ENCODE results near the gene MGRN1. TPM values are rescaled to one million over a fixed set of nuclear protein-coding genes. Genes with fewer than 3 reads are reported as not detected.

Gene MGRN1
- total RNA-seq, 2 experiments from 2014 or later: 74.4 to 79.5 TPM

- Mint-ChIP-seq H3K9me3 (no peaks in the 10 kb centered on the region), H3K36me3 (ENCODE audit: low read depth) (peaks cover 15% of the 10 kb centered on the region), H3K27me3 (no peaks in the 10 kb centered on the region), H3K4me1 (peaks cover 5% of the 10 kb centered on the region), H3K4me3 (no peak overlapping the region), H3K27ac (no peak overlapping the region)
- POLR2A ChIA-PET: no interaction called here
- CTCF ChIA-PET: no interaction called here
- DNase-seq: no peak
Measured at GRCh38 chr16:4685776-4686496, 61.3 kb downstream of the MGRN1 start.

GRCh38 chr16:4686497-4687210 lies 62.0 kb downstream of the MGRN1 start:
- Mint-ChIP-seq H3K36me3 (ENCODE audit: low read depth) (peaks cover 10% of the 10 kb centered on the region), H3K4me1 (peaks cover 5% of the 10 kb centered on the region), H3K9me3 (no peaks in the 10 kb centered on the region), H3K27me3 (no peaks in the 10 kb centered on the region), H3K27ac (no peak overlapping the region), H3K4me3 (no peak overlapping the region)
- DNase-seq: no peak
- POLR2A ChIA-PET: no interaction called here
- CTCF ChIA-PET: interaction anchor here (0.6 kb wide), 1 partner anchor 10 kb away, joined by 3 read pairs; no protein-coding TSS in a partner anchor

- POLR2A ChIA-PET: no interaction called here
Measured at GRCh38 chr16:4687416-4687815, 62.8 kb downstream of the MGRN1 start.

GRCh38 chr16:4687946-4688673 lies 63.5 kb downstream of the MGRN1 start:
- Mint-ChIP-seq H3K4me3 (no peak overlapping the region), H3K27me3 (no peaks in the 10 kb centered on the region), H3K4me1 (peaks cover 8% of the 10 kb centered on the region), H3K36me3 (ENCODE audit: low read depth) (peaks cover 9% of the 10 kb centered on the region), H3K9me3 (no peaks in the 10 kb centered on the region), H3K27ac (no peak overlapping the region)
- ChIA-PET CTCF (interaction anchor here (1.2 kb wide), 1 partner anchor 72 kb away, joined by 3 read pairs; no protein-coding TSS in a partner anchor), POLR2A (no interaction called here)
- DNase-seq: no peak

More at GRCh38 chr16:4687416-4687815, 62.8 kb downstream of the MGRN1 start:
- Mint-ChIP-seq H3K4me1 (peaks cover 4% of the 10 kb centered on the region), H3K27me3 (no peaks in the 10 kb centered on the region), H3K36me3 (ENCODE audit: low read depth) (peaks cover 9% of the 10 kb centered on the region), H3K4me3 (no peak overlapping the region), H3K9me3 (no peaks in the 10 kb centered on the region), H3K27ac (no peak overlapping the region)
- CTCF ChIA-PET: interaction anchor here (0.6 kb wide), 1 partner anchor 9 kb away, joined by 3 read pairs; no protein-coding TSS in a partner anchor
- no peak for DNase-seq

GRCh38 chr16:4688674-4689045 lies 64.0 kb downstream of the MGRN1 start:
- CTCF ChIA-PET: interaction anchor here (1.2 kb wide), 1 partner anchor 73 kb away, joined by 3 read pairs; no protein-coding TSS in a partner anchor
- POLR2A ChIA-PET: no interaction called here
- Mint-ChIP-seq H3K4me3 (no peak overlapping the region), H3K27ac (no peak overlapping the region), H3K4me1 (peaks cover 11% of the 10 kb centered on the region), H3K9me3 (no peaks in the 10 kb centered on the region), H3K27me3 (no peaks in the 10 kb centered on the region), H3K36me3 (ENCODE audit: low read depth) (peaks cover 9% of the 10 kb centered on the region)
- DNase-seq: no peak

- POLR2A ChIA-PET: no interaction called here
Measured at GRCh38 chr16:4689091-4689671, 64.6 kb downstream of the MGRN1 start.

GRCh38 chr16:4689864-4690704 lies 65.5 kb downstream of the MGRN1 start:
- Mint-ChIP-seq H3K36me3 (ENCODE audit: low read depth) (peaks cover 4% of the 10 kb centered on the region), H3K4me3 (no peak overlapping the region), H3K27me3 (no peaks in the 10 kb centered on the region), H3K27ac (no peak overlapping the region), H3K9me3 (no peaks in the 10 kb centered on the region), H3K4me1 (peaks cover 13% of the 10 kb centered on the region)
- CTCF ChIA-PET: interaction anchor here (1.1 to 1.3 kb wide), 2 partner anchors 17 to 138 kb away, joined by 4 to 5 read pairs; no protein-coding TSS in a partner anchor
- no peak for DNase-seq
- POLR2A ChIA-PET: no interaction called here

More at GRCh38 chr16:4689091-4689671, 64.6 kb downstream of the MGRN1 start:
- Mint-ChIP-seq H3K27ac (no peak overlapping the region), H3K4me1 (peaks cover 11% of the 10 kb centered on the region), H3K27me3 (no peaks in the 10 kb centered on the region), H3K36me3 (ENCODE audit: low read depth) (peaks cover 9% of the 10 kb centered on the region), H3K9me3 (no peaks in the 10 kb centered on the region), H3K4me3 (no peak overlapping the region)
- no peak for DNase-seq
- CTCF ChIA-PET: interaction anchor here (1.1 to 1.2 kb wide), 2 partner anchors 73 to 137 kb away, joined by 3 to 5 read pairs; no protein-coding TSS in a partner anchor

GRCh38 chr16:4690946-4691665 lies 66.5 kb downstream of the MGRN1 start:
- H3K9me3 Mint-ChIP-seq: no peaks in the 10 kb centered on the region
- peaks cover 18% of the 10 kb centered on the region for H3K4me1 Mint-ChIP-seq
- H3K27me3 Mint-ChIP-seq: no peaks in the 10 kb centered on the region
- peak overlapping the region; percentile 48 for H3K4me3 Mint-ChIP-seq
- CTCF ChIA-PET: interaction anchor here (1.3 to 1.8 kb wide), 2 partner anchors 14 to 16 kb away, joined by 4 to 5 read pairs; no protein-coding TSS in a partner anchor
- POLR2A ChIA-PET: no interaction called here
- no peak for DNase-seq
- H3K36me3 Mint-ChIP-seq (ENCODE audit: low read depth): peaks cover 5% of the 10 kb centered on the region
- H3K27ac Mint-ChIP-seq: peak overlapping the region; percentile 77

GRCh38 chr16:4691666-4692412 lies 67.2 kb downstream of the MGRN1 start:
- Mint-ChIP-seq H3K9me3 (no peaks in the 10 kb centered on the region), H3K4me3 (peak overlapping the region; percentile 81), H3K4me1 (peaks cover 18% of the 10 kb centered on the region), H3K27me3 (no peaks in the 10 kb centered on the region), H3K36me3 (ENCODE audit: low read depth) (peaks cover 7% of the 10 kb centered on the region), H3K27ac (peak overlapping the region; percentile 89)
- ChIA-PET POLR2A (no interaction called here), CTCF (interaction anchor here (1.2 to 1.8 kb wide), 4 partner anchors 15 to 43 kb away, joined by 4 to 7 read pairs (median 4); partner anchors contain the start of genes ANKS3 and DNAAF8)
- no peak for DNase-seq

- ChIA-PET CTCF (interaction anchor here (1.2 to 1.8 kb wide), 4 partner anchors 13 to 43 kb away, joined by 4 to 7 read pairs (median 4); partner anchors contain the start of genes ANKS3 and DNAAF8), POLR2A (interaction anchor here (0.6 kb wide), 1 partner anchor 309 kb away, joined by 4 read pairs; no protein-coding TSS in a partner anchor)
- no peaks in the 10 kb centered on the region for H3K27me3 Mint-ChIP-seq
- no peaks in the 10 kb centered on the region for H3K9me3 Mint-ChIP-seq
- peak overlapping the region; percentile 81 for H3K4me3 Mint-ChIP-seq
- DNase-seq: no peak
- H3K27ac Mint-ChIP-seq: peak overlapping the region; percentile 89
- H3K4me1 Mint-ChIP-seq: peaks cover 18% of the 10 kb centered on the region
- H3K36me3 Mint-ChIP-seq (ENCODE audit: low read depth): peaks cover 10% of the 10 kb centered on the region
Measured at GRCh38 chr16:4692460-4693295, 68.1 kb downstream of the MGRN1 start.
